BE2C (cell line): ENCODE results near the gene MAN1C1.
"Not testable (repeated sequence)": the region's sequence is repeated elsewhere in the genome, so short reads cannot be mapped to it uniquely, and the experiment has no call there.

Source experiments
- DNase-seq: peaks from one replicate; pipeline ENCODE4 v3.0.0-alpha.2; 2020
- H3K27me3 ChIP-seq: fragments of 250-450 bp; sonication (Bioruptor Pico); 2 replicates; pipeline ENCODE4 v1.5.1; 2020; ENCODE audit warnings: mild to moderate bottlenecking
- H3K36me3 ChIP-seq: fragments of 250-450 bp; sonication (Bioruptor Pico); 2 replicates; pipeline ENCODE4 v1.5.1; 2020; ENCODE audit warnings: mild to moderate bottlenecking
- H3K4me1 ChIP-seq: fragments of 250-450 bp; sonication (Bioruptor Pico); 2 replicates; pipeline ENCODE4 v1.5.1; 2020
- H3K4me3 ChIP-seq: 2 replicates; pipeline ENCODE4 v1.5.1; 2011; ENCODE audit warnings: low read depth, low read length
- H3K9me3 ChIP-seq: fragments of 250-450 bp; sonication (Bioruptor Pico); 2 replicates; pipeline ENCODE4 v1.5.1; 2020
- CTCF ChIP-seq: IDR thresholded peaks from 2 replicates; pipeline ENCODE4 v1.5.1; 2012; ENCODE audit warnings: mild to moderate bottlenecking, low read depth, low read length

The MAN1C1 gene

GRCh38 chr1:25732821-25733220 lies 116.2 kb downstream of the MAN1C1 start:
- Histone ChIP-seq H3K9me3 (no peaks in the 10 kb centered on the region), H3K4me1 (peaks cover 12% of the 10 kb centered on the region), H3K4me3 (no peak overlapping the region), H3K36me3 (no peaks in the 10 kb centered on the region), H3K27me3 (no peaks in the 10 kb centered on the region)
- DNase-seq = no peak
- no peak for TF ChIP-seq CTCF

- H3K27me3 ChIP-seq = no peaks in the 10 kb centered on the region
- TF ChIP-seq CTCF = no peak
- no peak for DNase-seq
- H3K4me3 ChIP-seq = no peak overlapping the region
- no peaks in the 10 kb centered on the region for H3K9me3 ChIP-seq
- H3K4me1 ChIP-seq = peaks cover 12% of the 10 kb centered on the region
- H3K36me3 ChIP-seq = no peaks in the 10 kb centered on the region
Measured at GRCh38 chr1:25733271-25733670, 116.7 kb downstream of the MAN1C1 start.

GRCh38 chr1:25734991-25735390 lies 118.4 kb downstream of the MAN1C1 start:
- not testable (repeated sequence) for H3K36me3 ChIP-seq, H3K4me1 ChIP-seq, H3K27me3 ChIP-seq, H3K9me3 ChIP-seq, DNase-seq, H3K4me3 ChIP-seq

- Histone ChIP-seq H3K4me1 (peaks cover under 1% of the 10 kb centered on the region; the same call in 1 of the 2 replicates), H3K4me3 (no peak overlapping the region), H3K36me3 (no peaks in the 10 kb centered on the region), H3K9me3 (no peaks in the 10 kb centered on the region), H3K27me3 (no peaks in the 10 kb centered on the region)
- DNase-seq = no peak
- TF ChIP-seq CTCF = no peak
Measured at GRCh38 chr1:25735956-25736529, 119.5 kb downstream of the MAN1C1 start.

GRCh38 chr1:25737130-25737529 lies 120.5 kb downstream of the MAN1C1 start:
- Histone ChIP-seq H3K4me1 (no peaks in the 10 kb centered on the region), H3K27me3 (no peaks in the 10 kb centered on the region), H3K36me3 (no peaks in the 10 kb centered on the region), H3K9me3 (no peaks in the 10 kb centered on the region), H3K4me3 (no peak overlapping the region)
- peak; percentile 14 for DNase-seq
- no peak for TF ChIP-seq CTCF

GRCh38 chr1:25738499-25738898 lies 121.9 kb downstream of the MAN1C1 start:
- H3K27me3 ChIP-seq = no peaks in the 10 kb centered on the region
- H3K4me3 ChIP-seq = no peak overlapping the region
- no peak for TF ChIP-seq CTCF
- no peaks in the 10 kb centered on the region for H3K36me3 ChIP-seq
- H3K9me3 ChIP-seq = no peaks in the 10 kb centered on the region
- H3K4me1 ChIP-seq = peaks cover 5% of the 10 kb centered on the region; the same call in 1 of the 2 replicates
- no peak for DNase-seq

GRCh38 chr1:25739341-25739740 lies 122.8 kb downstream of the MAN1C1 start:
- no peak for TF ChIP-seq CTCF
- no peak overlapping the region for H3K4me3 ChIP-seq

More at GRCh38 chr1:25739341-25739740, 122.8 kb downstream of the MAN1C1 start:
- DNase-seq = no peak
- H3K9me3 ChIP-seq = no peaks in the 10 kb centered on the region
- H3K27me3 ChIP-seq = no peaks in the 10 kb centered on the region
- H3K36me3 ChIP-seq = no peaks in the 10 kb centered on the region
- peaks cover 9% of the 10 kb centered on the region; the same call in 1 of the 2 replicates for H3K4me1 ChIP-seq
